HL-60 (cell line): ENCODE measurements around the gene GIPR.

ENCODE experiments used
- DNase-seq, 2 experiments: peaks; one replicate each; pipeline ENCODE4 v3.0.0-alpha.2; 2010 to 2020; ENCODE audit warnings: low read depth in 1 of 2, low spot score in 1 of 2
- H3K27ac ChIP-seq: fragments of 250-450 bp; sonication (Bioruptor Pico); replicated peaks from 2 replicates; pipeline ENCODE4 v1.5.1; 2020; ENCODE audit warnings: mild to moderate bottlenecking, moderate library complexity
- H3K27me3 ChIP-seq: fragments of 250-450 bp; sonication (Bioruptor Pico); 2 replicates; pipeline ENCODE4 v1.5.1; 2021; ENCODE audit warnings: mild to moderate bottlenecking, moderate library complexity; ENCODE audit not compliant: insufficient read depth, poor library complexity, severe bottlenecking
- H3K4me3 ChIP-seq: replicated peaks from 2 replicates; pipeline ENCODE4 v1.5.1; 2011; ENCODE audit warnings: mild to moderate bottlenecking, control low read depth, low read length; ENCODE audit not compliant: insufficient read depth
- GABPA ChIP-seq: IDR thresholded peaks from 2 replicates; pipeline ENCODE4 v1.6.1; 2012; ENCODE audit warnings: low read depth
- POLR2AphosphoS5 ChIP-seq: IDR thresholded peaks from 2 replicates; pipeline ENCODE4 v1.6.1; 2012; ENCODE audit warnings: low read depth
- SPI1 ChIP-seq: IDR thresholded peaks from 2 replicates; pipeline ENCODE4 v1.6.1; 2012; ENCODE audit warnings: low read depth, mild to moderate bottlenecking, borderline replicate concordance
- TF ChIP-seq, protein P1 (sequence below): IDR thresholded peaks from one replicate; pipeline ENCODE4 v1.5.1; 2011; ENCODE audit warnings: low read length, control low read depth, inconsistent platforms; ENCODE audit not compliant: insufficient read depth
- TF ChIP-seq, protein P2 (sequence below): IDR thresholded peaks from 2 replicates; pipeline ENCODE4 v1.6.1; 2012; ENCODE audit warnings: low read depth; ENCODE audit not compliant: insufficient replicate concordance

The GIPR gene

DNA sequence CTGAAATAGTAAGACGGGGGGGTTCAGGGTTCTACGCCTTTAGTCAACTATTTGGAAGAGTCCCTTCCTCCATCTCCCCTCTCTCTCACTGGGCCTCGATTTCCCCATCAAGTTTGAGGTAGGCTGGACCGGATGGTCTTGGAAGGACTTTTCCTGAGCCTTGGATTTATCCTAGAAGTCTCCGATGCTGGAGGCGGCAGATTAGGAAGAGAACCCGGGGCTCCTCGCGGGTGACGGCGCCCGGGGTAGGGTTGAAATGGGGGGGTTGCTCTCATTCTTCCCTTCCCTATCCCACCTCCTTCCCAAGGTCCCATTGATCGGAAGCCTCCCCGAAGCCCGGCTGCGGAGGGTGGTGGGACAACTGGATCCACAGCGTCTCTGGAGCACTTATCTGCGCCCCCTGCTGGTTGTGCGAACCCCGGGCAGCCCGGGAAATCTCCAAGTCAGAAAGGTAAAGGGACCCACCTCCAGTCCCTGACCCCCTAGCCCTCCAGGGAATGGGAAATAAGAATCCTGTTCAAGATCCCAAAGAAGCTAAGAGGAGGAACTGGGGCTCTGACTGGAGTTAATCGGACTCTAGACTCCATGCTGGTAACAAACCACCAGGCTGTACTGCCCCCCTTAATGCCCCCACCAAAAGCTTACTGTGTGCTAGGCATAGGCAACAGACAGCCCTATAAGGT, 25.2 kb downstream of the GIPR start:
- peak overlapping the region; percentile 91 for H3K27ac ChIP-seq
- DNase-seq = peak in 1 of 2 experiments; percentile 75
- TF ChIP-seq GABPA (no peak), POLR2AphosphoS5 (no peak), SPI1 (no peak)
- TF ChIP-seq, protein P1, sequence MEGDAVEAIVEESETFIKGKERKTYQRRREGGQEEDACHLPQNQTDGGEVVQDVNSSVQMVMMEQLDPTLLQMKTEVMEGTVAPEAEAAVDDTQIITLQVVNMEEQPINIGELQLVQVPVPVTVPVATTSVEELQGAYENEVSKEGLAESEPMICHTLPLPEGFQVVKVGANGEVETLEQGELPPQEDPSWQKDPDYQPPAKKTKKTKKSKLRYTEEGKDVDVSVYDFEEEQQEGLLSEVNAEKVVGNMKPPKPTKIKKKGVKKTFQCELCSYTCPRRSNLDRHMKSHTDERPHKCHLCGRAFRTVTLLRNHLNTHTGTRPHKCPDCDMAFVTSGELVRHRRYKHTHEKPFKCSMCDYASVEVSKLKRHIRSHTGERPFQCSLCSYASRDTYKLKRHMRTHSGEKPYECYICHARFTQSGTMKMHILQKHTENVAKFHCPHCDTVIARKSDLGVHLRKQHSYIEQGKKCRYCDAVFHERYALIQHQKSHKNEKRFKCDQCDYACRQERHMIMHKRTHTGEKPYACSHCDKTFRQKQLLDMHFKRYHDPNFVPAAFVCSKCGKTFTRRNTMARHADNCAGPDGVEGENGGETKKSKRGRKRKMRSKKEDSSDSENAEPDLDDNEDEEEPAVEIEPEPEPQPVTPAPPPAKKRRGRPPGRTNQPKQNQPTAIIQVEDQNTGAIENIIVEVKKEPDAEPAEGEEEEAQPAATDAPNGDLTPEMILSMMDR = peak; percentile 74
- TF ChIP-seq, protein P2, sequence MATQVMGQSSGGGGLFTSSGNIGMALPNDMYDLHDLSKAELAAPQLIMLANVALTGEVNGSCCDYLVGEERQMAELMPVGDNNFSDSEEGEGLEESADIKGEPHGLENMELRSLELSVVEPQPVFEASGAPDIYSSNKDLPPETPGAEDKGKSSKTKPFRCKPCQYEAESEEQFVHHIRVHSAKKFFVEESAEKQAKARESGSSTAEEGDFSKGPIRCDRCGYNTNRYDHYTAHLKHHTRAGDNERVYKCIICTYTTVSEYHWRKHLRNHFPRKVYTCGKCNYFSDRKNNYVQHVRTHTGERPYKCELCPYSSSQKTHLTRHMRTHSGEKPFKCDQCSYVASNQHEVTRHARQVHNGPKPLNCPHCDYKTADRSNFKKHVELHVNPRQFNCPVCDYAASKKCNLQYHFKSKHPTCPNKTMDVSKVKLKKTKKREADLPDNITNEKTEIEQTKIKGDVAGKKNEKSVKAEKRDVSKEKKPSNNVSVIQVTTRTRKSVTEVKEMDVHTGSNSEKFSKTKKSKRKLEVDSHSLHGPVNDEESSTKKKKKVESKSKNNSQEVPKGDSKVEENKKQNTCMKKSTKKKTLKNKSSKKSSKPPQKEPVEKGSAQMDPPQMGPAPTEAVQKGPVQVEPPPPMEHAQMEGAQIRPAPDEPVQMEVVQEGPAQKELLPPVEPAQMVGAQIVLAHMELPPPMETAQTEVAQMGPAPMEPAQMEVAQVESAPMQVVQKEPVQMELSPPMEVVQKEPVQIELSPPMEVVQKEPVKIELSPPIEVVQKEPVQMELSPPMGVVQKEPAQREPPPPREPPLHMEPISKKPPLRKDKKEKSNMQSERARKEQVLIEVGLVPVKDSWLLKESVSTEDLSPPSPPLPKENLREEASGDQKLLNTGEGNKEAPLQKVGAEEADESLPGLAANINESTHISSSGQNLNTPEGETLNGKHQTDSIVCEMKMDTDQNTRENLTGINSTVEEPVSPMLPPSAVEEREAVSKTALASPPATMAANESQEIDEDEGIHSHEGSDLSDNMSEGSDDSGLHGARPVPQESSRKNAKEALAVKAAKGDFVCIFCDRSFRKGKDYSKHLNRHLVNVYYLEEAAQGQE = no peak
- peak overlapping the region; percentile 93 for H3K4me3 ChIP-seq
- no peaks in the 10 kb centered on the region for H3K27me3 ChIP-seq

DNA sequence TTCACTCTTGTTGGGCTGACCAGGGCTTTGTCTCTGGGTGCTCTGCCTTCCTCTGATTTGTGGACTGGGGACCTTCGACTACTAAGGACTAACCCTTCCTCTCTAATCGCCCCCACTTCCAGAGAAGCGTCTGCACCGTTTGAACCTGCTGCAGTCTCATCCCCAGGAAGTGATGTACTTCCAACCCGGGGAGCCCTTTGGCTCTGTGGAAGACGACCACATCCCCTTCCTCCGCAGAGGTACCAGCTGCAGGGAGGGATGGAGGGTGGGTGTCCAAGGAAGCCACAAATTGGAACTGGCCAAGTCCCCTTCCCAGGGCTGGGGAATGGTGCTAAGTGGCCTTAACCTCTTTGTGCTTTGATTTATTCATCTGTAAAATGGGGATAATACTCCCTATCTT, 33.7 kb downstream of the GIPR start:
- Histone ChIP-seq H3K27ac (no peak overlapping the region), H3K27me3 (no peaks in the 10 kb centered on the region), H3K4me3 (no peak overlapping the region)
- no peak for DNase-seq
- TF ChIP-seq, protein P1 = no peak

DNA sequence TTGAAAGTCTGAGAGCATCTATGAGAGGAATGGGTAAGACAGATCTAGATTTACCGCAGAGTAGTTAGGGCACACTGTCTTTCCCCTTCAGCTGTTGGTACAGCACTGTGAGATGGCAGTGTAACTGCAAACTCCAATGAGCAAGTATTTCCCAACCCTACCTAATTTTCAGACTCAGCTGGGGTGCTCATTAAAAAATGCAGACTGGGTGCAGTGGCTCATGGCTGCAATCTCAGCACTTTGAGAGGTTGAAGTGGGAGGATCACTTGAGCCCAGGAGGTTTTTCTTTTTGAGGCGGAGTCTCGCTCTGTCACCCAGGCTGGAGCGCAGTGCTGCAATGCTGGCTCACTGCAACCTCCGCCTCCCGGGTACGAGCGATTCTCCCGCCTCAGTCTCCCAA, 37.1 kb downstream of the GIPR start:
- TF ChIP-seq SPI1 = no peak
- TF ChIP-seq POLR2AphosphoS5 = no peak
- TF ChIP-seq, protein P2 = no peak
- no peak for TF ChIP-seq GABPA
- TF ChIP-seq, protein P1 = no peak
- H3K27me3 ChIP-seq = no peaks in the 10 kb centered on the region
- no peak overlapping the region for H3K27ac ChIP-seq
- no peak for DNase-seq
- H3K4me3 ChIP-seq = no peak overlapping the region
